NOMO-1 (cell line): ENCODE data around the gene PDZD2.
"Not testable (repeated sequence)": the region's sequence is repeated elsewhere in the genome, so short reads cannot be mapped to it uniquely, and the experiment has no call there.

Source experiments
- DNase-seq, 2 experiments: peaks; one replicate each; lab custom pipeline; 2025; ENCODE audit not compliant: unreplicated experiment in 2 of 2; lab: John Stamatoyannopoulos, UW

The PDZD2 gene

GRCh38 chr5:31764687-31765086, 125.8 kb downstream of the PDZD2 start:
- not testable (repeated sequence) for DNase-seq

- peak in 1 of 2 experiments; percentile 57 for DNase-seq
These were observed 128.6 kb downstream of the PDZD2 start for GRCh38 chr5:31767335-31768031.

GRCh38 chr5:31768046-31768445, 129.1 kb downstream of the PDZD2 start:
- DNase-seq: no peak

- DNase-seq: no peak
These were observed 129.9 kb downstream of the PDZD2 start for GRCh38 chr5:31768784-31769183.

- no peak for DNase-seq
These were observed 130.6 kb downstream of the PDZD2 start for GRCh38 chr5:31769530-31769929.

GRCh38 chr5:31770132-31770720, 131.3 kb downstream of the PDZD2 start:
- DNase-seq: no peak

- no peak for DNase-seq
These were observed 132.1 kb downstream of the PDZD2 start for GRCh38 chr5:31770998-31771397.

- DNase-seq: no peak
These were observed 132.6 kb downstream of the PDZD2 start for GRCh38 chr5:31771500-31771899.

- DNase-seq: not testable (repeated sequence)
These were observed 137.4 kb downstream of the PDZD2 start for GRCh38 chr5:31776294-31776693.

GRCh38 chr5:31776976-31777651, 138.2 kb downstream of the PDZD2 start:
- DNase-seq: no peak

- no peak for DNase-seq
These were observed 142.8 kb downstream of the PDZD2 start for GRCh38 chr5:31781772-31782171.

- DNase-seq: no peak
These were observed 144.2 kb downstream of the PDZD2 start for GRCh38 chr5:31783086-31783645.

GRCh38 chr5:31783731-31784130, 144.8 kb downstream of the PDZD2 start:
- DNase-seq: no peak

- no peak for DNase-seq
These were observed 147.2 kb downstream of the PDZD2 start for GRCh38 chr5:31786090-31786631.

GRCh38 chr5:31794009-31794408, 155.1 kb downstream of the PDZD2 start:
- no peak for DNase-seq

- no peak for DNase-seq
These were observed 159.2 kb downstream of the PDZD2 start for GRCh38 chr5:31798168-31798567.

GRCh38 chr5:31800351-31800750, 161.4 kb downstream of the PDZD2 start:
- no peak for DNase-seq

- no peak for DNase-seq
These were observed 167.0 kb downstream of the PDZD2 start for GRCh38 chr5:31805785-31806400.

- DNase-seq: no peak
These were observed 167.6 kb downstream of the PDZD2 start for GRCh38 chr5:31806561-31806960.

- no peak for DNase-seq
These were observed 169.0 kb downstream of the PDZD2 start for GRCh38 chr5:31807789-31808540.
